NCI-H82 treated with DMSO at 0.1 percent for 48 hours (cell line): ENCODE measurements around the gene CEP95.

Experiments
- DNase-seq: peaks from one replicate; lab custom pipeline; 2025; ENCODE audit not compliant: unreplicated experiment; lab: John Stamatoyannopoulos, UW

CEP95 gene

GRCh38 chr17:64515829-64516228 lies 9.1 kb downstream of the CEP95 start:
- DNase-seq: no peak

DNA sequence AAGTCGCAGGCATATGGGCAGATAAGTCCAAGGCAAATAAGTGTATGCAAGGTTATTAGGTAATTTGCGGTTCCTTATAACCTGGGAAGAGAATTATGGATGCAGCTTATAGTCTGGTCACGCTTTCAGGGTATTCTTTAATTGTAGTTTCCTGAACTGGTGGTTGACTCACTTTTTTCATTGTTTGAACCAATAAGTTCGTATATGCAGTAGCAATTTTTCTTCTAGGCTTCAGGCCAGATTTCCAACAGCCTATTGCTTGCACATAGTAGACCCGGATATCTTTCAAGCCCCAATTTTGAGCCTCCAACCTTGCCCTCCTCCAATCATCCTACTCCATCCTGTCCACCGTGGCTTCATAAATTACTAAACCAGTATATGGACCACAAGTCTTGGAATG lies 12.8 kb downstream of the CEP95 start:
- no peak for DNase-seq

- no peak for DNase-seq
These were observed 13.6 kb downstream of the CEP95 start for GRCh38 chr17:64520359-64520758.

- no peak for DNase-seq
These were observed 21.1 kb downstream of the CEP95 start for GRCh38 chr17:64527914-64528313.

GRCh38 chr17:64529221-64529620 lies 22.4 kb downstream of the CEP95 start:
- DNase-seq: no peak

GRCh38 chr17:64531955-64532371 lies 25.2 kb downstream of the CEP95 start:
- DNase-seq: no peak

DNA sequence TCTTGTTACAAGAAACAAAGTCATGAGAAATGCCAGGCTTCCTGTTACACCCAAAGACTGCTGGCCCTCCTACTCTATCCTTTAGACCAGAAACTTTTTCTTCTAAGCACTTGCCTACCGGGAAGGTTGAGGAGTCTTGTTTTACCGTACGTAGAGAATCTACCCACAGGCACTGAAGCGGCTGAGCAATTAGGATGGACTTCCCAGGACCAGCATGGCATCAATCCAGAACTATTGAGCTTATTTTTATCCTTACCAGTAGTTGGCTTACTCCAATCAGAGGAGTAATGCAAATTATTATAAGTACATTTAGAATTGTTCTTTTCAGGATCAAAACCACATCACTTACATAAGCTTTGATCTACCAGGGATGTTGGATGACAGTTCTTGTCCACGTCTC lies 25.6 kb downstream of the CEP95 start:
- no peak for DNase-seq

GRCh38 chr17:64533784-64534183 lies 27.0 kb downstream of the CEP95 start:
- no peak for DNase-seq

DNA sequence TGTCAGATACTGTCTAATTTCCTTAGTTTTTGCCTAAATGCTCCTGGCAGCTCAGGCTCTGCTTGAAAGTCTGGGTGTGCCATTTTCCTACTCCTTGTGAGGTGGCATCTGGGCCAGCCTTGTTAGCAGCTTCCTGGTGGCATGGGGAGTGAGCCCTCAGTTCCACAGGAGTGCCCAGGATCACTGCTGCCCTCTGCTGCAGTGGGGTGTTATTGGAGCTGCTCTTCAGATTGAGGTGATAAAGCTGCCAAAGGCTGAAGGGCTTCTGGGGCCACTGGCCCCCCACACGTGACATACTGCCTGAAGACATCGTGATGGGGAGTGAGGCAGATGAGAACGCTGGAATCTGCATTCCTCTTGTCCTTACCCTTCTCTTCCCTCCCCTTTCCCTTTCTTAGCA lies 27.4 kb downstream of the CEP95 start:
- no peak for DNase-seq

GRCh38 chr17:64535357-64535756 lies 28.6 kb downstream of the CEP95 start:
- DNase-seq: no peak

DNA sequence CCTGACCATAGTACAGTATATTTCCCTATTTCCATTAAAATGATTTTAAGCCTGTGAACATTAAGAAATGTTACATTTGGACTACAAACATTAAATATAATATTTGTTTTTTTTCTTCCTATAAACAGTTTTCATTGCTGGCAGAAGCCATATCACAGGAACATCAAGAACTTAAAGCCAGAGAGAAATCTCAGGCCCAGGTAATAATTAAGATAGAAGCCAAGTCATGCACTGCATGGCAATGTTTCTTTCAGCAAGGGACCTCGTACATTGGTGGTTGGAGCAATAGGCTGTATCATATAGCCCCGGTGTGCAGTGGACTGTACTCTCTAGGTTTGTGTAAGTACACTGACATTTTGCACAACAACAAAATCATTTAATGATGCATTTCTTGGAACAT lies 30.1 kb downstream of the CEP95 start:
- no peak for DNase-seq

- DNase-seq: no peak
These were observed 30.7 kb downstream of the CEP95 start for GRCh38 chr17:64537488-64537887.

DNA sequence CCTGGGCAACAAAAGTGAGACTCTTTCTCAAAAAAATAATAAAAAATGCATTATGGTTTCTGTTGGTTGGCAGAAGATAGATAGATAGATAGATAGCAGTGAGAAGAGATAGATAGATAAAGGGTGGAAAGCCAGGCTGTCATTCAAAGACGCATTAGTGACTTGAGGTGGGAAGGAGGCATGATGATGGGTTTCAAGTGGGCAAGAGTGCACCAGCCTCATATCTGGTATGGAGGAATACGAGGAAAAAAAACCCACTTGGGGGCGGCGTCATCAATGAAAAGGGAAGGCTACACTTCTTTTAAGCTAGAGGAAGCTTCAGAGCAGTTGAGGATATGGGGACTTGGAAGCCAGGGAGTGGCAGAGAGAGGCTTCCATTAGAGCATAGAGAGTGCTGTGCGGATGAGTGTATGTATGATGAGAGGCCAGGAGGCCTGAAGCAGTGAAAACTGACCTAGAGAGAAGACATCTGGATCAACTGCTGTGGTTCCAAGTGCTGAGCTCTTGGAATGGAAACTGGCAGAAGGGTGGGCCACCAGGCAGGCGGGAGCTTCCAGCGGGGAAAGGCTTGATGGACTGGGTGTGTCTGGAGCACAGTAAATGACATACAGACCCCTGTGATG lies 31.8 kb downstream of the CEP95 start:
- no peak for DNase-seq

DNA sequence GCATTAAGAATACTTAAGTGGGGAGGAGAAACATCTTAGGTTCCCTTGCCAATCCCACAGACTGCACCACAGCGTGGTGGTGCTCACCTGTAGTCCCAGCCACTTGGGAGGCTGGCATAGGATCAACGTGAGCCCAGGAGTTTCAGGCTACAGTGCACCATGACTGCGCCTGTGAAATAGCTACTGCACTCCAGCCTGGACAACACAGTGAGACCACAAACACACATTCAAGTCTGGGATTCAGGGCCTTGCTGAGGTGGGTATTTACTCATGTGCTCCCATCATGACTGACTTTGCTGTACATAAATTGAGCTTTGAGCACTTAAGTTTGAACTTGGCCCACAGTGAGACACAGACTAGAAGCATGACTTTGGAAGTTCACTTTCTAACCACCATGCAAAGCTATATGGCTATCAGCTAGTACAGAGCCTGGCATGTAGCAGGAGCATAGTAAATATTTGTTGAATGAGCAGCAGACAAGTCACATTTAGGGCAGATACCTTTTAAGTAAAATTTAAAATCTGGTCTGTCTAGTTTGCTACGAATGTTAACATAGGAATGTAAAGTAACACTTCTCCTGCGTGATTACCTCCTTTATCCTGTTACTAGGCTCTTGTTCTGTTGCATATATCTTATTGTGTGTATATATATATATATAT lies 33.5 kb downstream of the CEP95 start:
- DNase-seq: no peak

- no peak for DNase-seq
These were observed 38.0 kb downstream of the CEP95 start for GRCh38 chr17:64544742-64545141.

DNA sequence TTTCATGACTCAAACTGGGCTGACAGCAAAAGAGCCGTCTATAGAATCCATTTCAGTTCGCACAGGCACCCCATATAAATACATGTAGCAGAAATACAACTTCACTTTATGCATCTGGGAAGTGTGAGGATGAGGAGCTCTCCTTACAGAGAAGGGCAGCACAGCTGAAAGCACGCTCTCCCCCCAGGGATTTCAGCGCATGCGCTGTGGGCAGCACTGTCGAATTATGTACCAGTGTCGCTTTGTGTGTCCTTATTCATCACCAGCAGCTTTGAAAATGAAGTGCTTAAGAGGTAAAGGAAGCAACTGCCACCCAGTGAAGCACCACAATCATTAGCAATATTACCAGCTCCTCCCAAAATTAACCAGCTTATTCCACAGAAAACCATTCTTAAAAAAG lies 39.9 kb downstream of the CEP95 start:
- DNase-seq: no peak

DNA sequence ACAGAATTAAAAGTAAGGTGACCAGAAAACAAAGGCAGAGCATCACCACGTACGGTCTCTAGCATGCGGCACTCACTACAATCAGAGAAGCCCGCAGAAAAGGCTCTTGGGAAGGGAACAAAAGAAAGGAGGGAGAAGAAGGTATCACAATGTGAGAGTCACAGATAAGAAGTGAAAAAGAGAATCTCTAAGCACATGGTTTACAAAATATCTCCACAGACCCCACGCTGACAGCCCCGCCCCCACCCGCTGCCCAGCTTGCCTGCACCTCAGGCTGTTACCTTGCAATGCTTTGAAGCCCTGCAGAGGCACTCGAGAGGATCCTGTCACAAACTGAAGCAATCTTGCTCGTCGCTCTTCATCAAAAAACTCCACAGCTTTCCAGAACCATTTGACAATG lies 40.5 kb downstream of the CEP95 start:
- DNase-seq: no peak

DNA sequence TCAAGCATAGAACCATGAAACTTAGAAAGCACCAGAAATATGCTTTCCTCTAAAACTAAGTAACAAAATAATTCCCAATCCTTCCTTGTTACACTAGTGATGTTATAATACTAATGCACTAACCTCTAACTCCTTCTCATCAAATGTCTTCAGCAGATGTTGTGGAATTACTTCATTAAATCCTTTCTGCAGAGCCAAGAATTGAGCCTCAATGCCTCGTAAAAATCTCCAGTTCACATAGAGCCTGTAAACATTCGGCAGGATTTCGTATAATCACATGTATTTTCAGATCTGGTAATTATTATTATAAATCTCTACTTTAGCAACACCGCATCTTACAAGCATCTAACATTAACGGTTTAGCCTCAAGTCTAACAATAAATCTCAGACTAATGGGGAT lies 44.7 kb downstream of the CEP95 start:
- DNase-seq: no peak

- no peak for DNase-seq
These were observed 47.4 kb downstream of the CEP95 start for GRCh38 chr17:64554028-64554637.

DNA sequence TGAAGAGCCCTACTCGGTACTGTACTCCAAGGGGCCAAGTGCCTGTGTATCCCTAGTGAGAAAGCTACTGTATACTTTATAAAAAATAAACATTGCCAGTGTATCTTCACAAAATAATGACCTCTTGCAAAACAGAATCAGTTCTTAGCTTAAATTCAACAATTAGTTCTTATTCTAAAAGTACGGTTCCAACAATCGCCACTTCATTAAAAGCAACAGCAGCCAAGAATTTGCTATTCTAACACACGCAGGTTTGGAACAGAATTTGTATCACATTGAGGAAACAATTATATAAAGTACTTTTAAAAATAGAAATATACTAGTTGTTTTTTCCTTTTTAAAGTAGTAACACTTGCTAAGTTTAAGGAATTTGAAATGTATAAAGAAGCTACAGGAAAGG lies 48.5 kb downstream of the CEP95 start:
- no peak for DNase-seq

DNA sequence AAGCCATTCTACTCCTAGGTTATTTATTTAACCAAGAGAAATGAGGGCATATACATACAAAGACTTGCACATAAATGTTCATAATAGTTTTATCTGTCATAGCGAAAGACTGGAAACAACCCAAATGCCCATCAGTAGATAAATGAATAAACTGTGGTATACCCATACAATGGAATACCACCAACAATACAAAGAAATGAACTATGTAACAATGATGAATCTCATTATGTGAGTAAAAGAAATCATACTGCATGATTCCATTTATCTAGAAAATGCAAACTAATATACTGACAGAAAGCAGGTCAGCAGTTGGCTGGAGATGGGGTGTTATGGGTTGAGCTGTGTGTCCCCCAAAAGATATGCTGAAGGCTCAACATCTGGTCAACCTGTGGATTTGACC lies 57.3 kb downstream of the CEP95 start:
- DNase-seq: no peak

DNA sequence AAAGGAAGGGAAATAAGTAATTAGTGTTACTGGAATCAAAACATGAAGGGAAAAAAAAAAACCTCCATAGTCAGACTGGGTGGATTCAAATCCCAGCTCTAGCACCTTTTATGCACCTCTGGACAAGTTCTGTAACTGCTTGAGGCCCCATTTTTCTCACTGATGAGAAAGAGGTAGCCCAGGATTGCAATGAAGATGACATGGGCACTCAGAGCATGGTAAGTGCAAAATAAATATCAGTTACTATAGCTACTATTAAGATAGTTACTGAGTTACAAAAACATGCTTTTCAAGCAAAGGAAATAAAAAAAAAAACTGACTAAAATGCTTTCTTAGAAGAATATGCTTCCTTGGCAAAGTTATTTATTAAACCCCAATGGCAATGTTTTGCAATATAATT lies 58.8 kb downstream of the CEP95 start:
- DNase-seq: no peak

GRCh38 chr17:64571746-64572145 lies 65.0 kb downstream of the CEP95 start:
- no peak for DNase-seq
